Activated naive CD4-positive, alpha-beta T cell treated with anti-CD3 and anti-CD28 coated beads for 36 hours (primary cell): ENCODE results near the gene TCF12. TPM values are rescaled to one million over a fixed set of nuclear protein-coding genes. Genes with fewer than 3 reads are reported as not detected.

ENCODE experiments used
- CTCF ChIA-PET: fragments of 350-600 bp; sonication (Branson Sonifier 250); formaldehyde crosslinking; loops from one replicate; lab custom pipeline; 2021; ENCODE audit warnings: antibody characterized with exemption; lab: Charles Lee
- DNase-seq: peaks from one replicate; pipeline ENCODE4 v3.0.0-alpha.2; 2020
- H3K27ac Mint-ChIP-seq: one replicate; pipeline ENCODE4 v1.8.0; 2021; ENCODE audit warnings: mild to moderate bottlenecking, mixed read lengths
- H3K27me3 Mint-ChIP-seq: one replicate; pipeline ENCODE4 v1.8.0; 2021; ENCODE audit warnings: low read depth, mixed read lengths
- H3K36me3 Mint-ChIP-seq: one replicate; pipeline ENCODE4 v1.8.0; 2021; ENCODE audit warnings: low read depth, mixed read lengths
- H3K4me1 Mint-ChIP-seq: one replicate; pipeline ENCODE4 v1.8.0; 2021; ENCODE audit warnings: low read depth, mixed read lengths
- H3K4me3 Mint-ChIP-seq: one replicate; pipeline ENCODE4 v1.8.0; 2021; ENCODE audit warnings: mild to moderate bottlenecking, moderate library complexity, mixed read lengths
- H3K9me3 Mint-ChIP-seq: one replicate; pipeline ENCODE4 v1.8.0; 2021; ENCODE audit warnings: mixed read lengths
- intact Hi-C: fragments of 100-400 bp; cut with micrococcal nuclease; formaldehyde crosslinking; loops from one replicate; pipeline ENCODE4 v1.15.1; 2023
- total RNA-seq, 2 experiments: library from RNA; stranded (reverse); gene quantifications; one replicate each; pipeline ENCODE4 v1.2.3, GENCODE V29; 2021

The TCF12 gene
- total RNA-seq, 2 experiments from 2014 or later = 65.7 to 70.7 TPM

DNA sequence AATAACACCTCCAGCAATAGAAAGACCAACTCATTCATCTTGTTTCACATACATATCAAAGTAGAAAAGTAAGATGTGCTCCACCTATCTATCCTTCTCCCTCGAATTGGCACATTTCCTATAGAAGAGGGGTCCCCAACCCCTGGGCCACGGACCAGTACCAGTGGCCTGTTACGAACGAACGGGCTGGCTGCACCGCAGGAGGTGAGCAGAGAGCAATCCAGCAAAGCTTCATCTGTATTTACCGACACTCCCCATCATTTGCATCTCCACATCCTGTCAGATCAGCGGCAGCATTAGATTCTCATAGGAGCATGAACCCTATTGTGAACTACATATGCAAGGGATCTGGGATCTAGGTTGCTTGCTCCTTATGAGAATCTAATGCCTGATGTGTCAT lies 362.9 kb downstream of the TCF12 start:
- no peak for DNase-seq
- Mint-ChIP-seq H3K27ac (no peak overlapping the region), H3K36me3 (peaks cover 43% of the 10 kb centered on the region), H3K27me3 (no peaks in the 10 kb centered on the region), H3K4me3 (no peak overlapping the region), H3K9me3 (no peaks in the 10 kb centered on the region), H3K4me1 (peaks cover 8% of the 10 kb centered on the region)
- CTCF ChIA-PET = no interaction called here
- intact Hi-C loops = no loop called here

DNA sequence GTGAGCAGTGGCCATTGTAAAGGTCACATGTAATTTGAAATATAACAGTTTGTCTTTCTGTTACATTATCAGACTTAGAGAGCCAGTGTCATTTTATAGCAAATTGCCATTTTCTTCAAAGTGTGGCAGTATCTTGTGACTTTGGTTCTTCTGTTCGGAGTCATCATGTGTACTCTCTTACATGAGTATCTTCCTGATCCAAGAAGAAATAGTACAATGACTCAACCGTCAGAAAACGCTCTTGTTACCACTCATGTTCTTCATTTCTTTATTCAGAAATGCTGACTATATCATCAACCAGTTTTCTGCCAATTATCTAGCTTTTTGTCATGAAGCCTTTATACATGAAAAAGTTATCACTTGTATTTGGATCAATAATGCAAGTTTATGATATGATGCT lies 364.2 kb downstream of the TCF12 start:
- no peak for DNase-seq
- Mint-ChIP-seq H3K27me3 (no peaks in the 10 kb centered on the region), H3K4me1 (peaks cover 8% of the 10 kb centered on the region), H3K27ac (no peak overlapping the region), H3K36me3 (peaks cover 50% of the 10 kb centered on the region), H3K9me3 (no peaks in the 10 kb centered on the region), H3K4me3 (no peak overlapping the region)
- intact Hi-C loops = no loop called here
- CTCF ChIA-PET = no interaction called here

DNA sequence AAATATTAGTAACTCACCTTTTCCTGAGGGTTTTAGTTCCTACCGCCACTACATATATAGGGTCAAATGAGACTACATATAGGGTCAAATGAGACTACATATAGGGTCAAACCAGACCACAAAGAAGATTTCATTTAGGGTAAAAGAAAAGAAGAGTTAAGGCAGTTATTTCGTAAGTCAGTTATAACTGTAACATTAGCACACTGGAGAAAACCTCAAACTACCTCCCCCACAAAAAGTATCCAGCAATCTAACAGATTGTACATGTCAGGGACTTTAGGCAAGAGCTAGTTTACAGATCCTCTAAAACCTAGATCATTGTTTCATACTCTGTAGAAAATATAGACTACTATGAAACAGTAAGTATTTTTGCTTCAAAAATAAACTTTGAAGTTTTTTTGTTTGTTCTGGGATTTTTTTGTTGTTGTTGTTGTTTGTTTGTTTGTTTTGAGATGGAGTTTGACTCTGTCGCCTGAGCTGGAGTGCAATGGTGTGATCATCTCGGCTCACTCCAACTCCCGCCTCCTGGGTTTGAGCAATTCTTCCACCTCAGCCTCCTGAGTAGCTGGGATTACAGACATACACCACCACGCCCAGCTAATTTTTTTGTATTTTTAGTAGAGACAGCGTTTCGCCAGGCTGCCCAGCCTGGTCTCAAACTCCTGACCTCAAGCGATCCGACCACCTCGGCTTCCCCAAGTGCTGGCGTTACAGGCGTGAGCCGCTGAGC lies 365.5 kb downstream of the TCF12 start:
- intact Hi-C loops = no loop called here
- H3K27ac Mint-ChIP-seq = no peak overlapping the region
- peaks cover 8% of the 10 kb centered on the region for H3K4me1 Mint-ChIP-seq
- CTCF ChIA-PET = interaction anchor here (1.3 to 1.5 kb wide), 2 partner anchors 13 to 137 kb away, joined by 3 read pairs; no protein-coding TSS in a partner anchor
- peaks cover 54% of the 10 kb centered on the region for H3K36me3 Mint-ChIP-seq
- H3K9me3 Mint-ChIP-seq = no peaks in the 10 kb centered on the region
- no peak for DNase-seq
- H3K4me3 Mint-ChIP-seq = no peak overlapping the region
- no peaks in the 10 kb centered on the region for H3K27me3 Mint-ChIP-seq

DNA sequence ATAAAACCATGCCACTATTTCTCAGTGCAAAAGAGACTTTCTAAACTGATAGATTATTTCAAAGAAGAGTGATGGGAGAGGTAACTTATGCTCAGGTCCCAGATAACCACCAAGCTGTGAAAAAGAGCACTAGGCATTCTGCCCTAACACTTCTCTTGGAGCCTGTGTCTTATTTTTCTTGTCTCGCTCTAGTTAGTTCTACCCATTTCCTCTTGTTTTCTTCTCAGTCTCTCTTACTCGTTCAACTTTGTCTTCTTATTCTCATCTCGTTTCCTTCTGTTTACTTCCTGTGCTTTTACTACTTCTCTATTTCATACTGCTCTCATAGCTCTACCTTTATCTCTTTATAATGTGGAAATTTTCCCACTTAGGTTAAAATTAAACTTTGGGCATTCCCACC lies 366.1 kb downstream of the TCF12 start:
- H3K4me3 Mint-ChIP-seq = no peak overlapping the region

DNA sequence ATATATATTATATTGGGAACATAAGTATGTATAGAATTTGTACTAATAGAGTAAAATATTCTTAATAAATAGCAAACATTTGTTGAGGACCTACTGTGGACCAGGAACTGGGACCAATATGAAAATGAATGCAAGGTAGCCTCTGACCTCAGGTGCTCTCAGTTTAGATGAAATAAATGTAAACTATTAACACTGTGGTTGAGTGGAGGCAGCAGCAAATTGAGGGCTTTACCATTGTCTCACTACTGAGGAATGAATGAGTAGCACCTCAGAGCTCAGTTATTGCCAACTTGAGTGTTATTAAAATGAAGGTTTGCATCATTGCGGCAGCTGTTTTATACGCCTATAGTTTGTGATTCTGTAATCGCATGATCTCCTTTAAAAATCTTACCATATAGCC lies 366.9 kb downstream of the TCF12 start:
- CTCF ChIA-PET = interaction anchor here (0.6 to 1.5 kb wide), 3 partner anchors 9 to 801 kb away, joined by 3 read pairs; no protein-coding TSS in a partner anchor
- no peak overlapping the region for H3K4me3 Mint-ChIP-seq
- peaks cover 2% of the 10 kb centered on the region for H3K9me3 Mint-ChIP-seq
- no peaks in the 10 kb centered on the region for H3K27me3 Mint-ChIP-seq
- peaks cover 8% of the 10 kb centered on the region for H3K4me1 Mint-ChIP-seq
- H3K27ac Mint-ChIP-seq = no peak overlapping the region
- DNase-seq = no peak
- peaks cover 58% of the 10 kb centered on the region for H3K36me3 Mint-ChIP-seq
- intact Hi-C loops = no loop called here

More for the DNA sequence above, 366.1 kb downstream of the TCF12 start:
- Mint-ChIP-seq H3K27ac (no peak overlapping the region), H3K36me3 (peaks cover 56% of the 10 kb centered on the region), H3K4me1 (peaks cover 8% of the 10 kb centered on the region), H3K27me3 (no peaks in the 10 kb centered on the region), H3K9me3 (no peaks in the 10 kb centered on the region)
- CTCF ChIA-PET = interaction anchor here (1.0 to 1.5 kb wide), 3 partner anchors 8 to 137 kb away, joined by 3 read pairs; no protein-coding TSS in a partner anchor
- DNase-seq = no peak
- intact Hi-C loops = no loop called here

DNA sequence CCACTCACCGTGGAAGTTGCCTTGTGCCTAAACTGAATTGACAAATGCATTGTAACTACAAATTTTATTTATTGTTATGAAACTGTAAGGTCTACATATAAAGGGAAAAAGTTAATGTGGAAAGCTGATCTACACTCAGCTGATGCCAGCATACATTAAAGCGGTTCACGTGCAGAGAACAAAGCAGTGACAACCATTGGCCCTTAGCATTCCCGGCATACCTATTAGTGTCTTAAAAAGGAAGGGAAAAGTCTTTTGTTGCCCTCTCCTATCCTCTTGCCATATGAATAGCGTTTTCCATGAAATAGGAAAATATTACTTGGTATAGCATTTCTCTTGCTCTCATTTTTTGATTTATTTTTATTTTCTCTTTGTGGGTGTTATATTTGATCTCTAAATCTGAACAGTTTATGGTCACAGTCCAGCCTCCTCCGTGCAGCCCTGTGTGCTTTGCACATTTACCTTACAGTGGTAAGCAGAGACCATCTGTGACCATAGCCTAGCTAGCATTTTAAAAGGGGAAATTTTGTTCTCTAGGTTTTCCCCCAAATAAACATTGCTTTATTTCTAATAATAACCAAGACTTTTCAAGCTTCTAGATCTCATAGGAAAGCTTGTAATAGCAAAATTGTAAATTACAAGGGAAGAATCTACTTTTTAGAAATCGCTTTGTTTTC lies 368.1 kb downstream of the TCF12 start:
- peaks cover 2% of the 10 kb centered on the region for H3K9me3 Mint-ChIP-seq
- no peak overlapping the region for H3K4me3 Mint-ChIP-seq
- H3K36me3 Mint-ChIP-seq = peaks cover 57% of the 10 kb centered on the region
- H3K27ac Mint-ChIP-seq = no peak overlapping the region
- no peak for DNase-seq
- H3K27me3 Mint-ChIP-seq = no peaks in the 10 kb centered on the region
- CTCF ChIA-PET = no interaction called here
- intact Hi-C loops = no loop called here
- H3K4me1 Mint-ChIP-seq = peaks cover 8% of the 10 kb centered on the region

DNA sequence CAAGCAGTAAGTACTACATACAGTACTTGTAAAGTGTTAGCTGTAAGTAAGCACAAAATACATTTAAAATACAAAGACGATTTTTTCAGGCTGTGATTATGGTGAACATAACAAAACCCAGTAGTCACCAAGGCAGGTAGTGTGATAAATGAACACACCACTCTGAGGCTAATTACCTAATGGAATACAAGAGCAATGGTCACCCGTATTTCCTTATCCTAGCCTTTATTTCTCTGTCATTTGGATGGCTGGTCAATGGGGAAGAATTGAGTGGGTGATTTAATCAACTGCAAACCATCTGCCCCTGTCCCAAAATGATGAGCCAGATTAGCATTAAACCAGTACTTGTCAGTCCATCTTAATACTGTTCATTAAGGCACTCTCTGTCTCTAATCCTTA lies 368.7 kb downstream of the TCF12 start:
- Mint-ChIP-seq H3K4me1 (peaks cover 8% of the 10 kb centered on the region), H3K27me3 (no peaks in the 10 kb centered on the region), H3K9me3 (peaks cover 7% of the 10 kb centered on the region), H3K36me3 (peaks cover 59% of the 10 kb centered on the region), H3K27ac (no peak overlapping the region), H3K4me3 (no peak overlapping the region)
- DNase-seq = no peak
- intact Hi-C loops = no loop called here
- CTCF ChIA-PET = no interaction called here

DNA sequence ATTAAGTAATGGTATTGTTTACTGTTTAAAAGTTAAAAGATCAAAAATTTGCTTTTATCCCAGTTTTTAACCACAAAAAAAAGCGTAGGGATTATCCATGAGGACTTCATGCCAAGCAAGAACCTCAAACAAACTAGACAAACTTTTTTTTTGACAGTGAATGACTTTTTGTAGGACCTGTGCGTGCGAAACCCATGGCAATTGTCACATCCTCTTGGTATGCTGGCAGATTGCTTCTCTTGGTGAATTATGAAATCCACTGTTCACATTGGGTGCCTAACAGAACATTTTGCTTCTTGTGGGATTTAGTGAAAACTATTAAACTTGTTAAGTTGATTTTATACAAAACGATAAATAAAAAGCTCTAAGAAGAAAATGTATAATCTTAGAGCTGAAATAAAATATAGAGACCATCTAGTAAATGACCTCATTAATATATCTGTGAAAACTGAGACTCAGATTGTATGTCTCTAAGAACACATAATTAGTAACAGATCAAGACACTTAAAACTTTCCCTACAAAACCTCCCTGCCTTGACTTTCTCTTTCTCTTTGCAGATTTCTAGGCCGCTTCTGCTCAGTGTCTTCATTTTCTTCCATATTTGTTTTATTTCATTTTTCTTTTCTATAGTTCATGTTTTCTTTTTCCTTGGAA lies 370.6 kb downstream of the TCF12 start:
- H3K27ac Mint-ChIP-seq = no peak overlapping the region
- H3K36me3 Mint-ChIP-seq = peaks cover 49% of the 10 kb centered on the region
- CTCF ChIA-PET = interaction anchor here (0.6 kb wide), 1 partner anchor 796 kb away, joined by 3 read pairs; no protein-coding TSS in a partner anchor
- no peak overlapping the region for H3K4me3 Mint-ChIP-seq
- DNase-seq = no peak
- H3K27me3 Mint-ChIP-seq = no peaks in the 10 kb centered on the region
- H3K4me1 Mint-ChIP-seq = peaks cover 5% of the 10 kb centered on the region
- H3K9me3 Mint-ChIP-seq = peaks cover 10% of the 10 kb centered on the region
- intact Hi-C loops = no loop called here

DNA sequence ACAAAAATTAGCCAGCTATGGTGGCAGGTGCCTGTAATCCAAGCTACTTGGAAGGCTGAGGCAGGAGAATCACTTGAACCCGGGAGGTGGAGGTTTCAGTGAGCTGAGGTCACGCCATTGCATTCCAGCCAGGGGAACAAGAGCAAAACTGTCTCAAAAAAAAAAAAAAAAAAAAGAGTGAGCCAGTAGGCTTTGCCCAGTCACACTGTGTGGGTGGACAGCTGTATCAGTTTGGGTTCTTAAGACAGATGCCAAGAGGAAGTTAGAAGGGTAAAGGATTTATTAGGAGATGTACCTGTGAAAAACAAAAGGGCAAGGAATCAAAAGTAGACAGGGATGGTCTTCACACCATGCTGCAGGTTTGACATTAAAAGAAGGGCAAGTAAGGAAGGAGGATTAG lies 371.7 kb downstream of the TCF12 start:
- no peaks in the 10 kb centered on the region for H3K27me3 Mint-ChIP-seq
- intact Hi-C loops = no loop called here
- peaks cover 10% of the 10 kb centered on the region for H3K9me3 Mint-ChIP-seq
- no peak overlapping the region for H3K27ac Mint-ChIP-seq
- H3K4me1 Mint-ChIP-seq = no peaks in the 10 kb centered on the region
- CTCF ChIA-PET = no interaction called here
- DNase-seq = no peak
- no peak overlapping the region for H3K4me3 Mint-ChIP-seq
- H3K36me3 Mint-ChIP-seq = peaks cover 40% of the 10 kb centered on the region

DNA sequence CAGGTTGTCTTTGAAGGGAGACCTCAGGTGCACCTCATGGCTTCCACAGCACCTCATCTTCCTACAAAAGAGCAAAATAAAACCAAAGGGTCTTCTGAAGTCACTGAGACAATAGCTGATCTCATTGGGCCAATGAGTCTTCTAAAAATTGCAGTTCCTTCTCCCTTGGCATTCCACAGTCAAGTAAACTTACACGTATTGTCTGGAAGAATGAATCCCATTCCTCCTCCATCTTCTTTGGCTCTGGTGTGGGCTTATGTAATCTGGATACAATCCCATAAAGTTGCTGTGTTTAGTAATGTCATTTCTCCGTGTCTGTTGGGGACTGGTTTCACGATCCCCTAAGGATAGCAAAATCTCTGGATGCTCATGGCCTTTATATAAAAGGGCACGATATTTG lies 372.4 kb downstream of the TCF12 start:
- Mint-ChIP-seq H3K4me3 (no peak overlapping the region), H3K36me3 (peaks cover 37% of the 10 kb centered on the region), H3K4me1 (no peaks in the 10 kb centered on the region), H3K9me3 (peaks cover 10% of the 10 kb centered on the region), H3K27ac (no peak overlapping the region), H3K27me3 (no peaks in the 10 kb centered on the region)
- intact Hi-C loops = no loop called here
- CTCF ChIA-PET = no interaction called here
- no peak for DNase-seq

DNA sequence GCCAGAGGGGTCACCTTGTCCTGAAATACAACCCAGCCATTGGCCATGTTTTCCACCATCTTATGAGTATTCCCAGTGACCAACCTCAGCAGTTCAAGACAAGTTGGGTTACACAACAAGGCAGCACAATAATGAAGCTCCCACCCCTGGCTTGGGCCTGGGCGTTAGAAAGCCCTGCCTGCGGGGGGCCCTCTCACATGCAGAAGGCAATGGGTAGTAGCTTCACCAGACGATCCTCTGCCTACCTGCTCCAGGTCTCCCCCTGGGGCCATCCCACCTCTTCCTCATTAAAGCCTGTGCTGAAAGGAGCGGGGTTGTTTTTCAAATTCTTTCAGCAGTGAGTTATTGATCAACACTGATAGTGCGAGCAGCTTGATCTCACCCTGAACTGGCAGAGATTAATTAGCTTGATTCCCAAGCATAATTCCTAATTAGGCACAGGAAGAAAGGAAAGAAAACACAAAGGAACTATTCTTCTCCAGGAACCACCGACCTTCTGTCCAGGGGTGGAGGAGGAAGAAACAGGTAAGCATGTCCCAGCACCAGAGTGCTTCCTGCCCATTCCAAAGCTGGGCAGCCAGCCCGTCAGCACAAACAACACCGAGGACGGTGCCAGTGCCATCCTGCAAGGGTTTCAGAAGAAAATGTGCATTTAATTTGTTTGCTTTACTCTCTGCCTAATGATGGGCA lies 378.2 kb downstream of the TCF12 start:
- CTCF ChIA-PET = interaction anchor here (1.0 to 1.3 kb wide), 2 partner anchors 11 to 12 kb away, joined by 3 to 5 read pairs; no protein-coding TSS in a partner anchor
- no peaks in the 10 kb centered on the region for H3K4me1 Mint-ChIP-seq
- H3K27ac Mint-ChIP-seq = no peak overlapping the region
- DNase-seq = no peak
- intact Hi-C loops = no loop called here
- H3K4me3 Mint-ChIP-seq = no peak overlapping the region
- H3K27me3 Mint-ChIP-seq = no peaks in the 10 kb centered on the region
- H3K9me3 Mint-ChIP-seq = peaks cover 8% of the 10 kb centered on the region
- H3K36me3 Mint-ChIP-seq = peaks cover 7% of the 10 kb centered on the region

DNA sequence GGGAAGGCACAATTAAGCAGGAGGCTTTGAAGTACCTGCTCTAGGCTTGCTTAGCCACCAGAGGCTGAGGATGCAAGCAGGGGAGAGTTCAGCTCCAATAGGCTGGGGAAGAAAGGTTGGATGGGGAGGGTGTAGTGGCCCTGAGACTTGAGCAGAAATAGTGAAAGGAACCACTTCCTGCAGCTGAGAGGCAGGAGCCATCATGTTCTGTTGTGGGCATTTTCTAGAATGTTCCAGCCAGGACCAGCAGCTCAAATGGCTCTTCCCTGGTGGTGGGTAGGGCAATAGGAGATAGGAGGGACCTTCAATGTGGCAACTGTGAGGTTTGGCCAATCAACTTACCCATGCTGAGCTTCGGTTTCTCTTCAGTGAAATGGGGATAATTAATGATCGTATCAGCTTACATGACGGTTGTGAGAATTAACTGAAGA lies 378.7 kb downstream of the TCF12 start:
- H3K27me3 Mint-ChIP-seq = no peaks in the 10 kb centered on the region
- intact Hi-C loops = no loop called here
- H3K27ac Mint-ChIP-seq = no peak overlapping the region
- H3K9me3 Mint-ChIP-seq = peaks cover 2% of the 10 kb centered on the region
- DNase-seq = no peak
- H3K36me3 Mint-ChIP-seq = peaks cover 2% of the 10 kb centered on the region
- CTCF ChIA-PET = interaction anchor here (1.0 to 1.3 kb wide), 2 partner anchors 10 to 13 kb away, joined by 3 to 5 read pairs; no protein-coding TSS in a partner anchor
- H3K4me3 Mint-ChIP-seq = no peak overlapping the region
- H3K4me1 Mint-ChIP-seq = no peaks in the 10 kb centered on the region
